Activated CD8-positive, alpha-beta memory T cell treated with anti-CD3 and anti-CD28 coated beads for 48 hours (primary cell): ENCODE data around the gene MGRN1.

Source experiments
- DNase-seq, 3 experiments: peaks; one replicate each; pipeline ENCODE4 v3.0.0-alpha.2; 2020; ENCODE audit warnings: low read depth in 2 of 3, low spot score in 2 of 3

Gene MGRN1

GRCh38 chr16:4673387-4674046 lies 48.9 kb downstream of the MGRN1 start:
- no peak for DNase-seq

GRCh38 chr16:4674926-4675530 lies 50.4 kb downstream of the MGRN1 start:
- no peak for DNase-seq

- DNase-seq = peak in 1 of 3 experiments; percentile 53
These were observed 51.5 kb downstream of the MGRN1 start for GRCh38 chr16:4675864-4676786.

GRCh38 chr16:4676831-4677230 lies 52.2 kb downstream of the MGRN1 start:
- no peak for DNase-seq

- no peak for DNase-seq
These were observed 52.8 kb downstream of the MGRN1 start for GRCh38 chr16:4677390-4677789.

- no peak for DNase-seq
These were observed 53.4 kb downstream of the MGRN1 start for GRCh38 chr16:4677994-4678393.

- DNase-seq = no peak
These were observed 54.0 kb downstream of the MGRN1 start for GRCh38 chr16:4678596-4678995.

- no peak for DNase-seq
These were observed 54.7 kb downstream of the MGRN1 start for GRCh38 chr16:4679156-4679849.

- no peak for DNase-seq
These were observed 55.4 kb downstream of the MGRN1 start for GRCh38 chr16:4679850-4680636.

- DNase-seq = no peak
These were observed 56.2 kb downstream of the MGRN1 start for GRCh38 chr16:4680673-4681470.

- no peak for DNase-seq
These were observed 57.0 kb downstream of the MGRN1 start for GRCh38 chr16:4681471-4682083.

GRCh38 chr16:4682084-4682591 lies 57.5 kb downstream of the MGRN1 start:
- DNase-seq = no peak

GRCh38 chr16:4682616-4683254 lies 58.1 kb downstream of the MGRN1 start:
- no peak for DNase-seq

- no peak for DNase-seq
These were observed 58.8 kb downstream of the MGRN1 start for GRCh38 chr16:4683255-4684057.

- no peak for DNase-seq
These were observed 59.6 kb downstream of the MGRN1 start for GRCh38 chr16:4684058-4684715.

GRCh38 chr16:4684763-4685162 lies 60.1 kb downstream of the MGRN1 start:
- DNase-seq = no peak

GRCh38 chr16:4685292-4685691 lies 60.7 kb downstream of the MGRN1 start:
- no peak for DNase-seq
